HepG2 (cell line): ENCODE data around the gene TMEM170B. TPM values are rescaled to one million over a fixed set of nuclear protein-coding genes. Genes with fewer than 3 reads are reported as not detected.

ENCODE experiments used
- AKNA ChIP-seq: sonication (generic); formaldehyde crosslinking; IDR thresholded peaks from 2 replicates; pipeline ENCODE4 v1.4.0; 2020; ENCODE audit warnings: missing genetic modification reagents, borderline replicate concordance
- ARID3A ChIP-seq: IDR thresholded peaks from 2 replicates; pipeline ENCODE4 v1.6.1; 2012; ENCODE audit warnings: low read depth, low read length, improper control_type of control experiment
- FOSL2 ChIP-seq: sonication (generic); formaldehyde crosslinking; IDR thresholded peaks from 2 replicates; pipeline ENCODE4 v1.4.0; 2020; ENCODE audit warnings: missing genetic modification reagents
- KDM2A ChIP-seq: sonication (generic); formaldehyde crosslinking; IDR thresholded peaks from 2 replicates; pipeline ENCODE4 v1.4.0; 2020; ENCODE audit warnings: low read depth, missing genetic modification reagents, borderline replicate concordance
- KDM4B ChIP-seq: sonication (generic); formaldehyde crosslinking; IDR thresholded peaks from 2 replicates; pipeline ENCODE4 v1.4.0; 2020; ENCODE audit warnings: missing genetic modification reagents
- MTA3 ChIP-seq: sonication (generic); formaldehyde crosslinking; IDR thresholded peaks from 2 replicates; pipeline ENCODE4 v1.4.0; 2020; ENCODE audit warnings: missing genetic modification reagents
- PRPF4 ChIP-seq: fragments of 200-400 bp; formaldehyde crosslinking; IDR thresholded peaks from 2 replicates; pipeline ENCODE4 v1.6.1; 2016; ENCODE audit warnings: low read length, low read depth; ENCODE audit not compliant: poor library complexity, severe bottlenecking
- SAFB2 ChIP-seq: sonication (generic); formaldehyde crosslinking; IDR thresholded peaks from 2 replicates; pipeline ENCODE4 v1.5.1; 2020; ENCODE audit warnings: missing genetic modification reagents, low read depth, mild to moderate bottlenecking, borderline replicate concordance
- SOX5 ChIP-seq: IDR thresholded peaks from 2 replicates; pipeline ENCODE4 v1.6.1; 2016; ENCODE audit warnings: borderline replicate concordance
- THAP8 ChIP-seq: sonication (generic); formaldehyde crosslinking; IDR thresholded peaks from 2 replicates; pipeline ENCODE4 v1.5.1; 2020; ENCODE audit warnings: missing genetic modification reagents, mild to moderate bottlenecking, borderline replicate concordance
- TOE1 ChIP-seq: sonication (generic); formaldehyde crosslinking; IDR thresholded peaks from 2 replicates; pipeline ENCODE4 v1.4.0; 2020; ENCODE audit warnings: mild to moderate bottlenecking, missing genetic modification reagents
- ZFP36L1 ChIP-seq: sonication (generic); formaldehyde crosslinking; IDR thresholded peaks from 2 replicates; pipeline ENCODE4 v1.8.0; 2022; ENCODE audit warnings: mild to moderate bottlenecking, missing genetic modification reagents, moderate library complexity
- ZMYM2 ChIP-seq: sonication (generic); formaldehyde crosslinking; IDR thresholded peaks from 2 replicates; pipeline ENCODE4 v1.8.0; 2022; ENCODE audit warnings: mild to moderate bottlenecking, missing genetic modification reagents
- ZNF672 ChIP-seq: sonication (generic); formaldehyde crosslinking; IDR thresholded peaks from 2 replicates; pipeline ENCODE4 v1.8.1; 2022; ENCODE audit warnings: missing genetic modification reagents
- ZNF761 ChIP-seq: sonication (generic); formaldehyde crosslinking; conservative IDR thresholded peaks from 2 replicates; pipeline ENCODE4 v1.4.0; 2020; ENCODE audit warnings: mild to moderate bottlenecking, missing genetic modification reagents
- ZNF839 ChIP-seq: sonication (generic); formaldehyde crosslinking; IDR thresholded peaks from 2 replicates; pipeline ENCODE4 v1.4.0; 2020; ENCODE audit warnings: missing genetic modification reagents, mild to moderate bottlenecking, borderline replicate concordance
- ZNF841 ChIP-seq: sonication (generic); formaldehyde crosslinking; IDR thresholded peaks from 2 replicates; pipeline ENCODE4 v1.8.1; 2023; ENCODE audit warnings: missing genetic modification reagents, borderline replicate concordance
- polyA plus RNA-seq, 8 experiments: library from polyadenylated mRNA; depleted of rRNA in 3 of 8; stranded (reverse) in 7 of 8; unstranded in 1 of 8; fragments of >200 nt; fragmentation: Illumina TruSeq in 4 of 8; extraction: Trizol in 4 of 8; gene quantifications; 2 replicates each; pipeline versions ENCODE4 v1.2.1 to v1.2.3, GENCODE V29; 2011 to 2016; ENCODE audit warnings: low read depth in 4 of 8, missing spikeins in 1 of 8, mixed read lengths in 1 of 8; ENCODE audit not compliant: insufficient read depth in 1 of 8
- total RNA-seq, 5 experiments: library from RNA; depleted of rRNA; stranded (reverse); fragments of >200 nt; fragmentation: Illumina TruSeq; extraction: Trizol; gene quantifications; 2 replicates each; pipeline ENCODE4 v1.2.3, GENCODE V29; 2016; ENCODE audit warnings: low read depth in 1 of 5
- TF ChIP-seq, protein P1 (sequence below): sonication (generic); formaldehyde crosslinking; IDR thresholded peaks from 2 replicates; pipeline ENCODE4 v1.4.0; 2020; ENCODE audit warnings: missing genetic modification reagents
- TF ChIP-seq, protein P2 (sequence below): sonication (generic); formaldehyde crosslinking; IDR thresholded peaks from 2 replicates; pipeline ENCODE4 v1.4.0; 2020; ENCODE audit warnings: missing genetic modification reagents

TMEM170B gene
- total and polyA plus RNA-seq, 2 of the 13 experiments (the other 11 are each of a cell fraction or from before 2014, with no cell fraction given): 3.3 to 9.4 TPM

DNA sequence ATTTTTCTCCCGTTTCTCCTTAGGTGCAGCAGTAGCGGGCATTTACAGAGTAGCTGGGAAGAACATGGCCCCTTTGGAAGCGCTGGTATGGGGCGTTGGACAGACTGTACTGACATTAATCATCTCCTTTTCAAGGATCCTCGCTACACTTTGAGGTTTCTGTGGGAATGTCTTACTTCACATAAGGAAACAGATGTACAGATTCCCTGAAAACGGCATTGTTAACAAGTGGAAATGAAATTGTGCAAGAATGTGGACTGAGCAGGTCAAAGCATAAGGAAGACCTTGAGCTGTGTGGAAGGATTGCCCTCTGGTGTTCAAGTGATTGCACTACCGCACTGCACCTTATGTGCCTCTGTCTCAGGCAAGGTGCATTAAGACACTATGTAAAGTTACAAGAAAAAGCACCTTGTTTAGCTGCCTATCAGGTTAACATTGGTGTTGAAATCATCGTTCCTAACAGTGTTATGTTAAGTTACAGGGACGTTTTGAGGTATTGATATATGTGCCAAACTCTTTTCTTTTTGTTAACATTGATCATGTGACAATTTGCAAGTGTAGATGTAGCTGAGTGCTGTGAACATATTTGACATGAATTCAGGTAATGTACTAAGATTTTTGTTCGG, 38.0 kb downstream of the TMEM170B start (continued):
- no peak for TF ChIP-seq ZNF761 (CRISPR knock-in tag)
- TF ChIP-seq ZNF672 (CRISPR knock-in tag): no peak
- no peak; the same call in 1 of the 2 replicates for TF ChIP-seq KDM2A (CRISPR knock-in tag)
- no peak for TF ChIP-seq AKNA
- TF ChIP-seq PRPF4: no peak
- TF ChIP-seq TOE1 (CRISPR knock-in tag): no peak
- no peak for TF ChIP-seq ZFP36L1 (CRISPR knock-in tag)
- TF ChIP-seq ARID3A: peak; percentile 65
- no peak for TF ChIP-seq ZMYM2 (CRISPR knock-in tag)
- TF ChIP-seq SOX5 (CRISPR knock-in tag): peak; percentile 63
- TF ChIP-seq, protein P1, sequence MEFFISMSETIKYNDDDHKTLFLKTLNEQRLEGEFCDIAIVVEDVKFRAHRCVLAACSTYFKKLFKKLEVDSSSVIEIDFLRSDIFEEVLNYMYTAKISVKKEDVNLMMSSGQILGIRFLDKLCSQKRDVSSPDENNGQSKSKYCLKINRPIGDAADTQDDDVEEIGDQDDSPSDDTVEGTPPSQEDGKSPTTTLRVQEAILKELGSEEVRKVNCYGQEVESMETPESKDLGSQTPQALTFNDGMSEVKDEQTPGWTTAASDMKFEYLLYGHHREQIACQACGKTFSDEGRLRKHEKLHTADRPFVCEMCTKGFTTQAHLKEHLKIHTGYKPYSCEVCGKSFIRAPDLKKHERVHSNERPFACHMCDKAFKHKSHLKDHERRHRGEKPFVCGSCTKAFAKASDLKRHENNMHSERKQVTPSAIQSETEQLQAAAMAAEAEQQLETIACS (CRISPR knock-in tag): no peak
- TF ChIP-seq, protein P2, sequence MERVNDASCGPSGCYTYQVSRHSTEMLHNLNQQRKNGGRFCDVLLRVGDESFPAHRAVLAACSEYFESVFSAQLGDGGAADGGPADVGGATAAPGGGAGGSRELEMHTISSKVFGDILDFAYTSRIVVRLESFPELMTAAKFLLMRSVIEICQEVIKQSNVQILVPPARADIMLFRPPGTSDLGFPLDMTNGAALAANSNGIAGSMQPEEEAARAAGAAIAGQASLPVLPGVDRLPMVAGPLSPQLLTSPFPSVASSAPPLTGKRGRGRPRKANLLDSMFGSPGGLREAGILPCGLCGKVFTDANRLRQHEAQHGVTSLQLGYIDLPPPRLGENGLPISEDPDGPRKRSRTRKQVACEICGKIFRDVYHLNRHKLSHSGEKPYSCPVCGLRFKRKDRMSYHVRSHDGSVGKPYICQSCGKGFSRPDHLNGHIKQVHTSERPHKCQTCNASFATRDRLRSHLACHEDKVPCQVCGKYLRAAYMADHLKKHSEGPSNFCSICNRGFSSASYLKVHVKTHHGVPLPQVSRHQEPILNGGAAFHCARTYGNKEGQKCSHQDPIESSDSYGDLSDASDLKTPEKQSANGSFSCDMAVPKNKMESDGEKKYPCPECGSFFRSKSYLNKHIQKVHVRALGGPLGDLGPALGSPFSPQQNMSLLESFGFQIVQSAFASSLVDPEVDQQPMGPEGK: 0 out of 2 replicates have a peak, but pooled peaks have one; percentile 30
- TF ChIP-seq ZNF839 (CRISPR knock-in tag): no peak
- peak; percentile 71 for TF ChIP-seq FOSL2
- TF ChIP-seq KDM4B: no peak
- TF ChIP-seq ZNF841 (CRISPR knock-in tag): no peak
- no peak for TF ChIP-seq SAFB2 (CRISPR knock-in tag)
- TF ChIP-seq THAP8: no peak
- no peak for TF ChIP-seq MTA3 (CRISPR knock-in tag)
